Activated T-helper 1 cell treated with Interleukin-2 at 50 U/mL for 16 hours (primary cell): Measurements from ENCODE around the gene RPH3AL.

ENCODE experiments used
- DNase-seq: peaks from one replicate; pipeline ENCODE4 v3.0.0-alpha.2; 2020; ENCODE audit warnings: low read depth

The RPH3AL gene

GRCh38 chr17:301681-302299 is 50.8 kb downstream of the RPH3AL start:
- DNase-seq = no peak

GRCh38 chr17:300881-301280 is 51.7 kb downstream of the RPH3AL start:
- no peak for DNase-seq

GRCh38 chr17:299546-299945 is 53.1 kb downstream of the RPH3AL start:
- DNase-seq = no peak

GRCh38 chr17:298791-299450 is 53.7 kb downstream of the RPH3AL start:
- DNase-seq = no peak

GRCh38 chr17:297758-298157 is 54.8 kb downstream of the RPH3AL start:
- no peak for DNase-seq

GRCh38 chr17:296906-297690 is 55.5 kb downstream of the RPH3AL start:
- no peak for DNase-seq

- DNase-seq = no peak
Measured at GRCh38 chr17:296379-296778, 56.2 kb downstream of the RPH3AL start.

- DNase-seq = no peak
Measured at GRCh38 chr17:292531-293382, 59.9 kb downstream of the RPH3AL start.

- no peak for DNase-seq
Measured at GRCh38 chr17:292016-292415, 60.6 kb downstream of the RPH3AL start.

- no peak for DNase-seq
Measured at GRCh38 chr17:291587-291986, 61.0 kb downstream of the RPH3AL start.

GRCh38 chr17:290626-291025 is 62.0 kb downstream of the RPH3AL start:
- DNase-seq = no peak

- no peak for DNase-seq
Measured at GRCh38 chr17:290121-290521, 62.5 kb downstream of the RPH3AL start.

GRCh38 chr17:289409-289808 is 63.2 kb downstream of the RPH3AL start:
- no peak for DNase-seq

GRCh38 chr17:288802-289356 is 63.7 kb downstream of the RPH3AL start:
- no peak for DNase-seq

GRCh38 chr17:286571-286970 is 66.0 kb downstream of the RPH3AL start:
- DNase-seq = no peak

- DNase-seq = no peak
Measured at GRCh38 chr17:285751-286422, 66.7 kb downstream of the RPH3AL start.

- DNase-seq = no peak
Measured at GRCh38 chr17:284676-285355, 67.8 kb downstream of the RPH3AL start.

- DNase-seq = no peak
Measured at GRCh38 chr17:283911-284675, 68.5 kb downstream of the RPH3AL start.

- DNase-seq = no peak
Measured at GRCh38 chr17:282912-283882, 69.4 kb downstream of the RPH3AL start.
